Neutrophil (primary cell): ENCODE data around the gene LRP8.

Source experiments
- H3K27ac ChIP-seq: fragments of 200-600 bp; sonication (generic); 2 replicates; pipeline ENCODE4 v1.5.1; 2016; ENCODE audit warnings: mild to moderate bottlenecking, moderate library complexity
- H3K27me3 ChIP-seq: fragments of 200-600 bp; sonication (generic); 2 replicates; pipeline ENCODE4 v1.6.0; 2016; ENCODE audit warnings: mild to moderate bottlenecking
- H3K36me3 ChIP-seq: fragments of 200-600 bp; sonication (generic); 2 replicates; pipeline ENCODE4 v1.5.1; 2017
- H3K4me1 ChIP-seq, 2 experiments: fragments of 200-600 bp in 1 of 2; sonication (generic) in 1 of 2; 1 replicate in 1 of 2; 2 replicates in 1 of 2; pipeline versions ENCODE4 v1.5.1 to v1.6.1; 2013 to 2016; ENCODE audit warnings: low read depth in 1 of 2, low read length in 1 of 2, mild to moderate bottlenecking in 1 of 2, moderate library complexity in 1 of 2; ENCODE audit not compliant: control insufficient read depth in 1 of 2, insufficient read depth in 1 of 2
- H3K4me3 ChIP-seq, 2 experiments: fragments of 200-600 bp in 1 of 2; sonication (generic) in 1 of 2; 1 replicate in 1 of 2; 2 replicates in 1 of 2; pipeline ENCODE4 v1.5.1; 2013 to 2016; ENCODE audit warnings: low read depth in 1 of 2, low read length in 1 of 2, mild to moderate bottlenecking in 1 of 2, moderate library complexity in 1 of 2
- H3K9me3 ChIP-seq: fragments of 200-600 bp; sonication (generic); 2 replicates; pipeline ENCODE4 v1.5.1; 2016
- TF ChIP-seq, protein P1 (sequence below): fragments of 200-600 bp; sonication (generic); IDR thresholded peaks from 2 replicates; pipeline ENCODE4 v1.5.1; 2016; ENCODE audit warnings: antibody characterized with exemption

Gene LRP8

DNA sequence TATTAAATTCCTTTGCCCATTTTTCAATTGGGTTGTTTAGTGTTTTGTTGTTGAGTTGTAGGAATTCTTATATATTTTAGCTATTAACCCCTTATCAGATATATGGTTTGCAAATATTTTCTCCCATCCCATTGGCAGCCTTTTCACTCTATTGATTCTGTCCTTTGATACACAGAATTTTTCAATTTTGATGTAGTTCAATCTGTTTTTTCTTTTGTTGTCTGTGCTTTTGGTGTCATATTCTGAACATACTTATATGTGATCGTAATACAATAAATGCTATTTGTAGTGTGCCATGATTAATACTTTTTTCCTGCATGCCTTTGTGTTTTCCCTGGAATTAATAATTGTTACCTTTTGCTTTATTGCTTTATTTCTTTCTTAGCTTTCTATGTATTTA, 7.8 kb upstream of the LRP8 start:
- Histone ChIP-seq H3K27me3 (no peaks in the 10 kb centered on the region), H3K4me3 (no peak overlapping the region), H3K9me3 (no peaks in the 10 kb centered on the region), H3K4me1 (peaks cover 13 to 20% of the 10 kb centered on the region in 2 experiments), H3K27ac (no peak overlapping the region), H3K36me3 (no peaks in the 10 kb centered on the region)
- TF ChIP-seq, protein P1, sequence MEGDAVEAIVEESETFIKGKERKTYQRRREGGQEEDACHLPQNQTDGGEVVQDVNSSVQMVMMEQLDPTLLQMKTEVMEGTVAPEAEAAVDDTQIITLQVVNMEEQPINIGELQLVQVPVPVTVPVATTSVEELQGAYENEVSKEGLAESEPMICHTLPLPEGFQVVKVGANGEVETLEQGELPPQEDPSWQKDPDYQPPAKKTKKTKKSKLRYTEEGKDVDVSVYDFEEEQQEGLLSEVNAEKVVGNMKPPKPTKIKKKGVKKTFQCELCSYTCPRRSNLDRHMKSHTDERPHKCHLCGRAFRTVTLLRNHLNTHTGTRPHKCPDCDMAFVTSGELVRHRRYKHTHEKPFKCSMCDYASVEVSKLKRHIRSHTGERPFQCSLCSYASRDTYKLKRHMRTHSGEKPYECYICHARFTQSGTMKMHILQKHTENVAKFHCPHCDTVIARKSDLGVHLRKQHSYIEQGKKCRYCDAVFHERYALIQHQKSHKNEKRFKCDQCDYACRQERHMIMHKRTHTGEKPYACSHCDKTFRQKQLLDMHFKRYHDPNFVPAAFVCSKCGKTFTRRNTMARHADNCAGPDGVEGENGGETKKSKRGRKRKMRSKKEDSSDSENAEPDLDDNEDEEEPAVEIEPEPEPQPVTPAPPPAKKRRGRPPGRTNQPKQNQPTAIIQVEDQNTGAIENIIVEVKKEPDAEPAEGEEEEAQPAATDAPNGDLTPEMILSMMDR, result no peak

DNA sequence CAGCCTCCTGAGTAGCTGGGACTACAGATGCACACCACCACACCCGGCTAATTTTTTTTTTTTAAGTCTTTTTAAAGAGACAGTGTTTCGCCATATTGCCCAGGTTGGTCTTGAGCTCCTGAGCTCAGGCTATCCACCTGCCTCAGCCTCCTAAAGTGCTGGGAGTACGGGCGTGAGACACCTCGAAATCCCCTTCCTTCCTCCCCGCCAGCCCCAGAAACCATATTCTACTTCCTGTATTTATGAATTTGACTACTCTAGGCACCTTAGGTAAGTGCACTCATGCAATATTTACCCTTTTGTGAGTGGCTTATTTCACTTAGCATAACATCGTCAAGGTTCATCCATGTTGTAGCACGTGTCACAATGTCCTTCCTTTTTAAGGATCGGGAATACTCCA, 6.9 kb upstream of the LRP8 start:
- Histone ChIP-seq H3K4me1 (peaks cover 19 to 26% of the 10 kb centered on the region in 2 experiments), H3K27ac (no peak overlapping the region), H3K9me3 (no peaks in the 10 kb centered on the region), H3K36me3 (no peaks in the 10 kb centered on the region), H3K4me3 (no peak overlapping the region), H3K27me3 (no peaks in the 10 kb centered on the region)
- TF ChIP-seq, protein P1, result no peak

DNA sequence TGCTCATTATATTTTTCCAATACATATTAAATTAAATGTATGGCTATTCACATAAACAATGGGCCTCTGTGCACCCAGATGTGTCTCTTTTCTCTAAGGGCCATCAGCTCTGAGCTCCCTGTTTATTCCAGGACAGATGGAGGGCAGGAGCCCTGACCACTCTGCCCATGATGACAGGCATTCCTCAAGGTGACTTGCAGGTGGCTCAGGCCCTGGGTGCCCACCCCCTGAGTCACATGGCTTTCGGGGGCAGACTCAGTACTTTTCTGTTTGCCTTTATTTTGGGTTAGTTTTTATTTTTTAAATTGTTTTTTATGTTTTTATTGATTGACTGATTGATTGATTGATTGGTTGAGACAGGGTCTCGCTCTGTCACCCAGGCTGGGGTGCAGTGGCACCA, 6.4 kb upstream of the LRP8 start:
- H3K27ac ChIP-seq, result no peak overlapping the region
- no peaks in the 10 kb centered on the region for H3K36me3 ChIP-seq
- no peaks in the 10 kb centered on the region for H3K9me3 ChIP-seq
- TF ChIP-seq, protein P1, result no peak
- no peaks in the 10 kb centered on the region for H3K27me3 ChIP-seq
- no peak overlapping the region for H3K4me3 ChIP-seq
- peaks cover 21 to 31% of the 10 kb centered on the region in 2 experiments for H3K4me1 ChIP-seq

DNA sequence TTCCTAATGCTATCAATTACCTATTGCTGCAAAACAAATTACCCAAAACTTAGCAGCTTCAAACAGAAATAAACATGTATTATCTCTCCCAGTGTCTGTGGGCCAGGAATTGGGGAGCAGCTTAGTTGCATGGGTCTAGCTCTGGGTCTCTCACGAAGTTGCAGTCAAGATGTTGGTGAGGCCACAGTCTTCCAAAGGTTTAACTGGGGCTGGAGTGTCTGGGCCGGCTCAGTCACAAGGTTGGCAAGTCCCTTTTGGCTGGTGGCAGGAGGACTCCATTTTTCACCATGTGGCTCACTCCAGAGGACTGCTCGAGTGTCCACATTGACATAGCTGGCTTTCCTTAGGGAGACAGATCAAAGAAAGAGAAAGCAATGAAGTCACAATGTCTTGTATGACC, 5.0 kb upstream of the LRP8 start:
- Histone ChIP-seq H3K4me1 (peaks cover 26 to 40% of the 10 kb centered on the region in 2 experiments), H3K9me3 (no peaks in the 10 kb centered on the region), H3K36me3 (no peaks in the 10 kb centered on the region), H3K27me3 (peaks cover 6% of the 10 kb centered on the region), H3K27ac (no peak overlapping the region), H3K4me3 (no peak overlapping the region)
- TF ChIP-seq, protein P1, result no peak

DNA sequence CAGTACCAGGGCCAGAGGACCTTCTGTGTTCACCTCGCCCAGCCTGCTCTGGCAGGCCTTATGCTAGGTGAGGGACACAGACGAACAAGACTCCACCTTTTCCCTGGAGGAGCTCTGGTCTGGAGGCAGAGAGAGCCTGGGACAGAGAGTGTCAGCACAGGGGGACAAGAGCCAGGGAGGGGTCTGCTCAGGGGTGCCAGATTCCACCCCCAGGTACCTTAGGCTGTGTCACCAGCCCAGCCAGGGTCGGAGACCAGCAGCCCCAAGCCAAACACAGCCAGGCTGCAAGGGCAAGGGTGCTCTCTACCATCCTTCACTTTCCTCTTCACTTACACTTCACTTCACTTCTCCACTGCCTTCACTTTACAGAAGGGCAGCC, 4.3 kb upstream of the LRP8 start:
- Histone ChIP-seq H3K9me3 (no peaks in the 10 kb centered on the region), H3K27ac (no peak overlapping the region), H3K36me3 (no peaks in the 10 kb centered on the region), H3K4me1 (peaks cover 30 to 45% of the 10 kb centered on the region in 2 experiments), H3K4me3 (no peak overlapping the region), H3K27me3 (peaks cover 12% of the 10 kb centered on the region)
- TF ChIP-seq, protein P1, result no peak
